VCaP (cell line): ENCODE measurements around the gene TEDC1.
A peak's percentile ranks its signal among the peaks of the same experiment; 100 is the strongest.

ENCODE experiments used
- H3K27ac ChIP-seq: fragments of 450-650 bp; 2 replicates; pipeline ENCODE4 v1.5.1; 2017
- TF ChIP-seq, protein P1 (sequence below): fragments of 450-650 bp; conservative IDR thresholded peaks from 2 replicates; pipeline ENCODE4 v1.5.1; 2017; ENCODE audit warnings: mild to moderate bottlenecking, moderate library complexity

The TEDC1 gene

DNA sequence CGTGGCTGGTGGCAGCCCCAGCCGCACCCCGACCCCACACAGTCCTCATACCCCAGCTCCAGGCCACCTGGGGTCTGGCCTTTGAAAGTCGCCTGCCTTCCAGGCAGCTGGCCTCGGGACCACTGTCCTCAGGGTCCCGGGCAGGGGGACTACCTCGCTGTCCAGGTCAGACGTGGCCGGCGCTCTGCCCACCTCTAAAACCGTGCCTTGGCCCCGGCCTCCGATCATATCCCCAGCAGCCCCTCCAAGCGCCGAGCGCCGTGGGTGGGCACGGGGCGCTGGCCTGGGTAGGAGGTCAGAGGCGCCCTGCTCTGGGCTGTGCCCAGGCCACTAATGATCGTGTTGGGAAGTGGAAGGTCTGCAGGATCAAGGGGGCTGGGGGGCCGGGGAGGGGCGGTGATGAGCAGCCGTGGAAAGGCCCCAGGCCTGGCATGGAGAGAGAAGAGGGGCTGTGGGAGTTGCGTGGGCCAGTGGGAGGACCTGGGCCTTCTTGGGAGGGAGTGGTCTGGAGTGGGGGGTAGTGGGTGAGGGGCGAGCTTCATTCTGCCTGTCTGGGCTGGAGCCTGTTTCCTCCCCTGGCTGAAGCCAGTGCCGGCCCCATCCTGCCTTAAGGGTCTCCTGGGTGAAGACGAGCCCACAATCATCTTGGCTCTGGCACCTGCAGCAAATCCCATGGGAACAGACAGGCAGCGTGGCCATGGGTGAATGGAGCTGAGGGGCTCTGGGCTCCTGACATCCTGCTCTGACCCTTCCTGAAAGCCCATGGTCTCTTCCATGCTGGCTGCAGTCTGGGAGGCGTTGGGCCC is 40.2 kb downstream of the TEDC1 start:
- no peak overlapping the region for H3K27ac ChIP-seq
- TF ChIP-seq, protein P1, sequence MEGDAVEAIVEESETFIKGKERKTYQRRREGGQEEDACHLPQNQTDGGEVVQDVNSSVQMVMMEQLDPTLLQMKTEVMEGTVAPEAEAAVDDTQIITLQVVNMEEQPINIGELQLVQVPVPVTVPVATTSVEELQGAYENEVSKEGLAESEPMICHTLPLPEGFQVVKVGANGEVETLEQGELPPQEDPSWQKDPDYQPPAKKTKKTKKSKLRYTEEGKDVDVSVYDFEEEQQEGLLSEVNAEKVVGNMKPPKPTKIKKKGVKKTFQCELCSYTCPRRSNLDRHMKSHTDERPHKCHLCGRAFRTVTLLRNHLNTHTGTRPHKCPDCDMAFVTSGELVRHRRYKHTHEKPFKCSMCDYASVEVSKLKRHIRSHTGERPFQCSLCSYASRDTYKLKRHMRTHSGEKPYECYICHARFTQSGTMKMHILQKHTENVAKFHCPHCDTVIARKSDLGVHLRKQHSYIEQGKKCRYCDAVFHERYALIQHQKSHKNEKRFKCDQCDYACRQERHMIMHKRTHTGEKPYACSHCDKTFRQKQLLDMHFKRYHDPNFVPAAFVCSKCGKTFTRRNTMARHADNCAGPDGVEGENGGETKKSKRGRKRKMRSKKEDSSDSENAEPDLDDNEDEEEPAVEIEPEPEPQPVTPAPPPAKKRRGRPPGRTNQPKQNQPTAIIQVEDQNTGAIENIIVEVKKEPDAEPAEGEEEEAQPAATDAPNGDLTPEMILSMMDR: no peak

GRCh38 chr14:105531894-105532623 is 41.0 kb downstream of the TEDC1 start:
- H3K27ac ChIP-seq: no peak overlapping the region
- TF ChIP-seq, protein P1: no peak

- TF ChIP-seq, protein P1: peak; percentile 10; the same call in 1 of the 2 replicates
- no peak overlapping the region for H3K27ac ChIP-seq
Observed at GRCh38 chr14:105532735-105533141, 41.7 kb downstream of the TEDC1 start.

GRCh38 chr14:105533391-105533790 is 42.3 kb downstream of the TEDC1 start:
- H3K27ac ChIP-seq: no peak overlapping the region
- TF ChIP-seq, protein P1: no peak

- TF ChIP-seq, protein P1: no peak
- no peak overlapping the region for H3K27ac ChIP-seq
Observed at GRCh38 chr14:105533811-105534498, 42.9 kb downstream of the TEDC1 start.

DNA sequence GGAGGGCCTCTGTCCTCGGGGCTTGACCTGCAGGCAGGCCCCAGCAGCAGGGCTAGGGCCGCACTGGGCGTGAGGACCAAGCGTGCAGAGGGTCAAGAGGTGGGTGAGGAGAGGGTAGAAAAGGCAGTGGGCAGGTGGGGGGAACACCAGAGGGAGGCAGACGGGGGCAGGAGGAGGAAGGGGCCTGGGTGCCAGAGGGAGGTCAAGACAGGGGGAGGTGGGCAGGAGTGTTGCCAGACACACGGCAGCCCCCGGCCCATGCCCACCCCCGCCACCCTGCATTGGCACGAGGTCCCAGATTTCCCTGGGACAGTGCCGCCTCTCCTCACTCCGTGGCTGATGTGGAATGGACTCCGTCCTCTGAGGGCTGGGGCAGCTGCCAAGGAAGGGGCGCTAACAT is 43.5 kb downstream of the TEDC1 start:
- TF ChIP-seq, protein P1: no peak
- H3K27ac ChIP-seq: no peak overlapping the region

DNA sequence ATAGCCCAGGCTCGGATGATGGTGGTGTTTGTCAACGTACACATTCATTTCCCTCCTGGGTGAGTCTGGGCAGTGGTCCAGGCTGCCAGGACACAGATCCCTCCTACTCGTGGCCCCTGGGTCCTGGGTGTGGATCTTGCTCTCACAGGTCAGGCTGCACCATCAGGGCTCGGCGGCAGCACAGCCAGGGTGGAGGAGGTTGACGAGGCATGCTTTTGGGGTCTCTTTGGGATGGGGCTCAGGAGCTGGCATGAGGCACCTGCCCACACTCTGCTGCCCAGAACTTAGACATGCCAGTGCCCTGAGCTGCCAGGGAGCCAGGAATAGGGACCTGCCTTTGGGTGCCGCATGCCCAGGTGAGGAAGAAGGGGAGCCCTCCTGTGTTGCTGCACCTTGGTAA is 45.0 kb downstream of the TEDC1 start:
- TF ChIP-seq, protein P1: no peak
- no peak overlapping the region for H3K27ac ChIP-seq
